Measurements from ENCODE around the gene PVALB. TPM values are rescaled to one million over a fixed set of nuclear protein-coding genes. Genes with fewer than 3 reads are reported as not detected.

PVALB gene
- total RNA-seq, 1 donor from 2014 or later, result not detected

GRCh38 chr22:36817525-36817848 lies 652 bp upstream of the PVALB start:
- no peak for DNase-seq (ENCODE audit: low spot score)
- intact Hi-C loops (cut with DNase I), result no loop called here

GRCh38 chr22:36816339-36816635 lies 548 bp downstream of the PVALB start:
- no peak for DNase-seq (ENCODE audit: low spot score)
- intact Hi-C loops (cut with DNase I), result no loop called here

- intact Hi-C loops (cut with DNase I), result no loop called here
- DNase-seq (ENCODE audit: low spot score), result no peak
These were observed 1.1 kb downstream of the PVALB start for GRCh38 chr22:36815558-36816338.

GRCh38 chr22:36814801-36815200 lies 2.0 kb downstream of the PVALB start:
- no peak for DNase-seq (ENCODE audit: low spot score)

GRCh38 chr22:36811094-36811800 lies 5.6 kb downstream of the PVALB start:
- intact Hi-C loops (cut with DNase I), result no loop called here
- DNase-seq (ENCODE audit: low spot score), result no peak

More at GRCh38 chr22:36814801-36815200, 2.0 kb downstream of the PVALB start:
- intact Hi-C loops (cut with DNase I), result no loop called here

GRCh38 chr22:36809351-36809750 lies 7.5 kb downstream of the PVALB start:
- DNase-seq (ENCODE audit: low spot score), result no peak
- intact Hi-C loops (cut with DNase I), result no loop called here

- intact Hi-C loops (cut with DNase I), result no loop called here
- DNase-seq (ENCODE audit: low spot score), result no peak
These were observed 8.0 kb downstream of the PVALB start for GRCh38 chr22:36808721-36809344.

GRCh38 chr22:36807627-36808026 lies 9.2 kb downstream of the PVALB start:
- intact Hi-C loops (cut with DNase I), result no loop called here
- no peak for DNase-seq (ENCODE audit: low spot score)

- DNase-seq (ENCODE audit: low spot score), result no peak
- intact Hi-C loops (cut with DNase I), result no loop called here
These were observed 10.0 kb downstream of the PVALB start for GRCh38 chr22:36806835-36807234.

- DNase-seq (ENCODE audit: low spot score), result no peak
- intact Hi-C loops (cut with DNase I), result no loop called here
These were observed 13.5 kb downstream of the PVALB start for GRCh38 chr22:36803358-36803757.

- no peak for DNase-seq (ENCODE audit: low spot score)
- intact Hi-C loops (cut with DNase I), result no loop called here
These were observed 18.2 kb downstream of the PVALB start for GRCh38 chr22:36798674-36799066.

GRCh38 chr22:36797911-36798673 lies 18.7 kb downstream of the PVALB start:
- no peak for DNase-seq (ENCODE audit: low spot score)

GRCh38 chr22:36797374-36797773 lies 19.5 kb downstream of the PVALB start:
- intact Hi-C loops (cut with DNase I), result no loop called here
- no peak for DNase-seq (ENCODE audit: low spot score)

More at GRCh38 chr22:36797911-36798673, 18.7 kb downstream of the PVALB start:
- intact Hi-C loops (cut with DNase I), result no loop called here

GRCh38 chr22:36796552-36797175 lies 20.2 kb downstream of the PVALB start:
- intact Hi-C loops (cut with DNase I), result no loop called here
- DNase-seq (ENCODE audit: low spot score), result no peak

- intact Hi-C loops (cut with DNase I), result no loop called here
- no peak for DNase-seq (ENCODE audit: low spot score)
These were observed 21.2 kb downstream of the PVALB start for GRCh38 chr22:36795633-36796032.

GRCh38 chr22:36790648-36791047 lies 26.2 kb downstream of the PVALB start:
- intact Hi-C loops (cut with DNase I), result no loop called here
- no peak for DNase-seq (ENCODE audit: low spot score)

GRCh38 chr22:36787204-36787988 lies 29.4 kb downstream of the PVALB start:
- intact Hi-C loops (cut with DNase I), result no loop called here
- DNase-seq (ENCODE audit: low spot score), result no peak

- no peak for DNase-seq (ENCODE audit: low spot score)
- intact Hi-C loops (cut with DNase I), result loop anchor here (2.0 to 5.0 kb wide), 4 partner anchors 71 to 414 kb away; no protein-coding TSS in a partner anchor
These were observed 33.1 kb downstream of the PVALB start for GRCh38 chr22:36783743-36784142.
